Testis (tissue), 3 donors: ENCODE data around the gene ZNF524. TPM values are rescaled to one million over a fixed set of nuclear protein-coding genes. Genes with fewer than 3 reads are reported as not detected.

ENCODE experiments used
- DNase-seq: peaks from one replicate; pipeline ENCODE4 v3.0.0-alpha.2; 2019
- H3K27ac ChIP-seq, 2 donors: fragments of 200-600 bp; sonication (generic); one replicate each; pipeline ENCODE4 v1.5.1; 2019
- H3K27me3 ChIP-seq: fragments of 200-600 bp; sonication (generic); one replicate; pipeline ENCODE4 v1.5.1; 2019
- H3K36me3 ChIP-seq: fragments of 200-600 bp; sonication (generic); one replicate; pipeline ENCODE4 v1.5.1; 2017; ENCODE audit warnings: low read depth; ENCODE audit errors: missing control alignments
- H3K4me1 ChIP-seq: fragments of 200-600 bp; sonication (generic); one replicate; pipeline ENCODE4 v1.5.1; 2019
- H3K4me3 ChIP-seq, 2 donors: fragments of 200-600 bp; sonication (generic); one replicate each; pipeline ENCODE4 v1.5.1; 2017 to 2019
- H3K9me3 ChIP-seq: fragments of 200-600 bp; sonication (generic); one replicate; pipeline ENCODE4 v1.5.1; 2017
- POLR2A ChIP-seq: fragments of 450-650 bp; IDR thresholded peaks from one replicate; pipeline ENCODE4 v1.6.1; 2017; ENCODE audit warnings: antibody characterized with exemption, mild to moderate bottlenecking, moderate library complexity
- WGBS, 2 donors: methylation state at CpG; one replicate each; pipeline ENCODE4 v1.1.5; 2018; 5-methylcytosine and 5-hydroxymethylcytosine counted together
- intact Hi-C: fragments of 100-400 bp; cut with DNase I; formaldehyde crosslinking; loops from one replicate; pipeline ENCODE4 v1.15.1; 2023; ENCODE audit warnings: low total_unique reads
- polyA plus RNA-seq: library from polyadenylated mRNA; stranded (reverse); fragments of 350-450 nt; fragmentation: Illumina TruSeq; extraction: RNeasy Lipid Tissue Mini Kit (QIAGEN cat#74804); gene quantifications from one replicate; pipeline ENCODE4 v1.2.3, GENCODE V29; 2014; ENCODE audit warnings: low read depth, low replicate concordance; ENCODE audit not compliant: insufficient read depth
- total RNA-seq, 2 donors: library from RNA; depleted of rRNA; stranded (reverse); fragments of >200 nt; gene quantifications; one replicate each; pipeline ENCODE4 v1.2.3, GENCODE V29; 2016
- TF ChIP-seq, protein P1 (sequence below), 3 experiments: fragments of 450-650 bp in 2 of 3; fragments of 200-600 bp in 1 of 3; sonication (generic) in 1 of 3; IDR thresholded peaks; one replicate each; pipeline ENCODE4 v1.5.1; 2016 to 2019; ENCODE audit warnings: antibody characterized with exemption in 3 of 3, mild to moderate bottlenecking in 2 of 3, moderate library complexity in 1 of 3

The ZNF524 gene
- total and polyA plus RNA-seq, 3 donors from 2014 or later: 8.5 to 29.4 (median 25.0) TPM

DNA sequence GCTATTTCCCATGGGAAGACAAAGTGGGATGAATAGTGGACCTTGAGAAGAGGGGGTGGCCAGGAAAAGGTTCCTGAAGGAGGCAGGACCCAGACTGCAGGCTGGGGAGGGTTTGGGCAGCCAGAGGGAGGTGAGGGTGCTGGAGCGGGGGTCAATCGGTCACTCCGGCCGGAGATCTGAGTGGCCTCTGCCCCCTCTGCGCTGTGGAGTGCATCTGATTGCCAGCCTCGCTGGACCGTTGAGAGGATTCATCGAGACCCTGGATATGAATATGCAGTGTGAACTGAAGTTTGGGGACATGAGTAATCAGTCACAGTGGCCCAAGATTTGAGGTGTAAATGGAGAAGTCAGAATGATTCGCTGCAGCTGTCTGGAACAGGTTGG lies 35.2 kb downstream of the ZNF524 start:
- TF ChIP-seq, protein P1, sequence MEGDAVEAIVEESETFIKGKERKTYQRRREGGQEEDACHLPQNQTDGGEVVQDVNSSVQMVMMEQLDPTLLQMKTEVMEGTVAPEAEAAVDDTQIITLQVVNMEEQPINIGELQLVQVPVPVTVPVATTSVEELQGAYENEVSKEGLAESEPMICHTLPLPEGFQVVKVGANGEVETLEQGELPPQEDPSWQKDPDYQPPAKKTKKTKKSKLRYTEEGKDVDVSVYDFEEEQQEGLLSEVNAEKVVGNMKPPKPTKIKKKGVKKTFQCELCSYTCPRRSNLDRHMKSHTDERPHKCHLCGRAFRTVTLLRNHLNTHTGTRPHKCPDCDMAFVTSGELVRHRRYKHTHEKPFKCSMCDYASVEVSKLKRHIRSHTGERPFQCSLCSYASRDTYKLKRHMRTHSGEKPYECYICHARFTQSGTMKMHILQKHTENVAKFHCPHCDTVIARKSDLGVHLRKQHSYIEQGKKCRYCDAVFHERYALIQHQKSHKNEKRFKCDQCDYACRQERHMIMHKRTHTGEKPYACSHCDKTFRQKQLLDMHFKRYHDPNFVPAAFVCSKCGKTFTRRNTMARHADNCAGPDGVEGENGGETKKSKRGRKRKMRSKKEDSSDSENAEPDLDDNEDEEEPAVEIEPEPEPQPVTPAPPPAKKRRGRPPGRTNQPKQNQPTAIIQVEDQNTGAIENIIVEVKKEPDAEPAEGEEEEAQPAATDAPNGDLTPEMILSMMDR (IDR thresholded peaks at IDR 0.05): no peak
- TF ChIP-seq POLR2A: no peak
- Histone ChIP-seq H3K36me3 (no peaks in the 10 kb centered on the region), H3K4me3 (peak overlapping the region; percentile 88 to 99), H3K27me3 (no peaks in the 10 kb centered on the region), H3K4me1 (peaks cover 24% of the 10 kb centered on the region), H3K27ac (peak overlapping the region; percentile 92), H3K9me3 (no peaks in the 10 kb centered on the region)
- intact Hi-C loops: no loop called here
- 9 to 10% methylated on average over 6 to 9 of the region's 9 CpGs for WGBS, 2 donors
- DNase-seq: no peak

DNA sequence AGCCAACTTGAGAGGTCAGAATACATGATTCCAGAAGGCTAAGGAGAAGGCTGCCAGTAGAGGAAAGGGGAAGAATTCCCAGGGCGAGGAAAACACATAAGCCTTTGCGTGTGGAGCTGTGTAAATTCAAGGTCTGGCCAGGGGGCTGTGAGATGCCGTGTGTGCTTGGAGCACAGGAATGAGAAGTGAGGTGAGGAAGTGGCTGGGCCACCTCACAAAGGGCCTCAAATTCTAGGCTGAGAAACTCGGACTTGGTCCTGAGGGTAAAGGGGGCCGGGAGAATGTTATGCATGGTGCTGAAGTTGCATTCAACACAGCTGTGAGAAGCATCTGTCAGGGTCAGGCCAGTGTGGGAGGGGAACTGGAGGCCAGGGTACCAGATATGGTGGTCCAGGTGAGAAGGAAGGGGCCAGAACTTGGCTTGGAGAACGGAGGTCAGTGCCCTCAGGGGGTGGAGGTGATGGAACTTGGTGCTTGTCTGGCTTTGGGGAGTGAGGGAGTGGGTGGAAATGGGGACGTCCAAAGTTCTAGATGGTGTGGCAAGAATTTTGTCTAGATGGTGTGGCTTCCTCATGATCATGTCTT lies 35.9 kb downstream of the ZNF524 start:
- peak overlapping the region; percentile 88 to 99 for H3K4me3 ChIP-seq
- intact Hi-C loops: no loop called here
- H3K27me3 ChIP-seq: no peaks in the 10 kb centered on the region
- WGBS, 2 donors: 58 to 66% methylated on average over 7 of the region's 7 CpGs
- no peaks in the 10 kb centered on the region for H3K36me3 ChIP-seq
- TF ChIP-seq POLR2A: no peak
- TF ChIP-seq, protein P1 (IDR thresholded peaks at IDR 0.05): no peak
- H3K9me3 ChIP-seq: no peaks in the 10 kb centered on the region
- H3K4me1 ChIP-seq: peaks cover 27% of the 10 kb centered on the region
- peak overlapping the region in 1 of 2 donors; percentile 92 for H3K27ac ChIP-seq
- no peak for DNase-seq

DNA sequence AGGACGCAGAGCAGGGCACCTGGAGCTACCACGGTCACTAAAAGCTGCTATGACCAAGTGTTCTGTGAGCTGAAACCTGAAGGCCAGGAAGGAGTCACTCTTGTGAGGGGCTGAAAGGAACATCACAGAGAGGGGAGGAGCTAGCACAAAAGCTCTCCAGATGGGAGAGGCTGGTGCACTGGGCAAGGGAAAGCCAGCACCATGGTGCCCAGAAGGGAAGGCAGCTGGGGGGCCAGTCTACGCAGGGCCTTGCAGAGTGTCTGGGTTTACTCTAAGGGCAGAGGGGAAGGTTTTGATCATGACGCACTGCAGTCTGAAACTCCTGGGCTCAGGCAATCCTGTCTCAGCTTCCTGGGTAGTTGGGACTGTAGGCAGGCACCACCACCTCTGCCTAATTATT lies 36.6 kb downstream of the ZNF524 start:
- no peaks in the 10 kb centered on the region for H3K27me3 ChIP-seq
- TF ChIP-seq POLR2A: no peak
- TF ChIP-seq, protein P1 (IDR thresholded peaks at IDR 0.05): no peak
- H3K36me3 ChIP-seq: no peaks in the 10 kb centered on the region
- 77 to 83% methylated on average over 4 of the region's 4 CpGs for WGBS, 2 donors
- H3K27ac ChIP-seq: no peak overlapping the region
- DNase-seq: no peak
- no peak overlapping the region for H3K4me3 ChIP-seq
- no peaks in the 10 kb centered on the region for H3K9me3 ChIP-seq
- H3K4me1 ChIP-seq: peaks cover 27% of the 10 kb centered on the region
- intact Hi-C loops: no loop called here

DNA sequence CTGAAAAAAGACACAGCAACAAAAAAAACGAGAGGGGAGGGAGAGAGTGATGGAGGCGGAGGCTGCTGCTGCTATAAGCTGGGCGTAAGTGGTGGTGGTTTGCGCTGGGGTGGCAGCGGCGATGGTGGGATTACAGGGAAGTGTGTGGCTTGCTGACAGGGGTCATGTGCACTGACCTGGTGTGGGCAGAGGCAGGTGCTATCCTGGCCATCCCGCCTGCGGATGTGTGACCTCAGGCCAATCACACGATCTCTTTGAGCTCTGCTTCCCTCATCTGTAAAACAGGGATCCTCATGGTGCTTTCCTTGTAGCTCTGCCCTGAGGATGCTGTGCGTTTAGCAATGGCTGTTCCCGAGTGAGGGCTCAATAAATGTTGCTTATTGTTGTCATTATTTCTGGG lies 37.4 kb downstream of the ZNF524 start:
- peaks cover 33% of the 10 kb centered on the region for H3K4me1 ChIP-seq

More for the DNA sequence above, 37.4 kb downstream of the ZNF524 start:
- Histone ChIP-seq H3K27ac (no peak overlapping the region), H3K4me3 (no peak overlapping the region), H3K27me3 (no peaks in the 10 kb centered on the region), H3K9me3 (no peaks in the 10 kb centered on the region), H3K36me3 (no peaks in the 10 kb centered on the region)
- 74 to 82% methylated on average over 11 of the region's 11 CpGs for WGBS, 2 donors
- DNase-seq: no peak
- intact Hi-C loops: no loop called here
- TF ChIP-seq, protein P1 (IDR thresholded peaks at IDR 0.05): no peak
- TF ChIP-seq POLR2A: no peak
